Measurements from ENCODE around the gene NRIP1.
"Not testable (repeated sequence)": the region's sequence is repeated elsewhere in the genome, so short reads cannot be mapped to it uniquely, and the experiment has no call there.

Gene NRIP1

DNA sequence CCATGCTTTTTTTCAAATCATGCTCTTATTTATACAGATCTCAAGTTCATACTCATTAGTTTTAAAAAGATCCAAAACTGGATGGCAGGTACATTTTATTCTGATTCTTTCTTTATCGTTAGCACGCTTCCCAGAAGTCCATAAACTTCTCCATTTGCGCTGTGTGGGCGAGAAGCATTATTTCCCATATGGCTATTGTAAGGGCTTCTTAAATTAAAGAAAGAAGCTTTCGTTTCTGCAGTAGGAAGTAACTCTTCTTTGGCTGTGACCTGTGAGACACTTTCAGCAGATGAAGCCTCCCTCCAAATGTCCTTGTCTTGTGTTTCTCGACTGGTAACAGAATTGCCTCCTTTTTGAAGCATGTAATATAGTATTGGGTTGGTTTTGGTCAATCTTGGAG, 100.2 kb downstream of the NRIP1 start:
- no peak for DNase-seq

DNA sequence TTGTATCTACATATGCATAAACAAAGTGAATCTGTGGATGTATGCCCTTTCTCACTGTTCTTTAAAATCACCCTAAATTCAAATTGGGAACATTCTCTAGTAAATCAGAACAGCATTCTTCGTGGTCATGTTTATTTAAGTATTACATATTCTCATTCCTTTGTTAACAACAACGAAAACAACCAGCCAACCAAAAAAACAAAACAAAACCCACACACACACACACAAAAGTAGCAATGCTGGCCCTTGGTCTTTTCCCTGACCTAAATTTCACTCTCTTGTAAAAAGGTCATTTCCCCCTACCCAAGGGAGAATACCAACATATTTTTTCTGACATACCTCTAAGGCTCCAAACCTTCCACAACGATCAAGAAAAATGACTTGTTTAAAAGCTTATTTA, 102.6 kb downstream of the NRIP1 start:
- DNase-seq = no peak

DNA sequence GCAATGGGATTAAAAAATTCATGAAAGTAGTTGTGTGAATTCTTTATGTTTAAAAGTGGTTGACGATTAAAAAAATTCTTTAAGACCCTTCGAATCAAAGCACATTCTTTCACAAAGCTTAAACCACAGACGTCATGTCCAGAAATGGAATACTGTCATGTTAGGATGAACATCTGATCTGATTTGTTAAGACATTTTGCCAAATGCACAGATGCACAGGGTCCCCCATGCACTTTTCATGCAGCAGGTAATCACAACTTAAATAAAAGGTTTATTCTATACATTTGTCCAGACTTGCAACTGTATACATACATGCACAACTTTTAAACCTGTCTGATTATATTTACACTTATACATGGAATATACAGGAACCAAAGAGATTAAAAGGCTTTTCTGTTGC, 103.3 kb downstream of the NRIP1 start:
- DNase-seq = no peak

DNA sequence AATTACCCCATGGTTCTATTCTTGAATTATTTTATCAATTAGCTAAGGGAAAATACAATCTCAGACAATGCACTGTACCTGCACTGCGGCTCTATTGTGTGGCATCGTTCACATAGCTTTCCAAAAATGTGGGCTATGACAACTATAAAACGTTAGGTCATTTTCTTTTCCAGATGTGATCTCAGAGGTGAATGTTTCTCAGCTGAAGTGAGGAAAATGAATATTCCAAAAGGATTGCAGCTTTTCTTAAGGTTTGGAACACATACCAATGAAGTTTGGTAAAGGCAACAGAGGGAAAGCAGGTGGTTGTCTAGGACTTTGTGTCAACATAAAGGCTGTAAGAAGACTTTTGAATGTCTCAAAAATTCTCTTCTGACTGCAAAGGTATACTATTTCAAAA, 105.5 kb downstream of the NRIP1 start:
- DNase-seq = no peak

DNA sequence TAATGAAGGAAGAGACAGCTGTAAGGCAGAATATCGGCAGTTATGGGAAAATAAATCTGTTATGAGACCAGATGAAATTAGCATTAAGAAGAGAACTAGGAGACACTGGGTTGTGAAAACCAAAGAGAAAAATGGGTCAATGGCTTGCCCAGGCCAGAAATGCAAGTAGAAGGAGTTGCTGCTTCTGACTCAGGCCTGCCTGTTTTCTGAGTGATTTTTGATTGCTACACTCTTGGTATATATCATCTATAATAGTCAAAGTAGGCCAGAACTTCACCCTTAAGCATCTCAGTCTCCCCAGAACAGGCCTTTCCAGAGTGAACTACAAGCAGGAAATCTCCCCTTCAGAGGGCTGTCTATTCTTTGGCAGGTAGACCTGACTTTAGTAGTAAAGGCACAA, 107.0 kb downstream of the NRIP1 start:
- DNase-seq = no peak

DNA sequence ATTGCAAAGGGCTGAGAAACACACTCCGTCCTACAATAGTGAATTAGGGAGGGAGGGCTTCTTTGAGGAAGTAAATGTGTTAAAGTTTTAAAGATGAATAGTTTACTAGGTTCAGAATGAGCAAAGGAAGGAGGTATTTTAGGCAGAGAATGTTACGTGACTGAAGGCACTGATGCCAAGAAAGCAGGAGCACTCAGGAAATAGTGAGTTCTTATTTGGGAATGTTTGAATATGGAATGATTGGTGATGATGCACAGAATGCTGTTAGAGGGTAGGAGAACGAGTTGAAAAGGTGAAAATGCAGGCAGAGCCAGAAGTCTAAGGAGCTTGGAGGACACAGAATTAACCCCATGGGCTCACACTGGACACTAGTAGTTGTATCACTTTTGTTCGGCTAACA, 108.0 kb downstream of the NRIP1 start:
- no peak for DNase-seq

DNA sequence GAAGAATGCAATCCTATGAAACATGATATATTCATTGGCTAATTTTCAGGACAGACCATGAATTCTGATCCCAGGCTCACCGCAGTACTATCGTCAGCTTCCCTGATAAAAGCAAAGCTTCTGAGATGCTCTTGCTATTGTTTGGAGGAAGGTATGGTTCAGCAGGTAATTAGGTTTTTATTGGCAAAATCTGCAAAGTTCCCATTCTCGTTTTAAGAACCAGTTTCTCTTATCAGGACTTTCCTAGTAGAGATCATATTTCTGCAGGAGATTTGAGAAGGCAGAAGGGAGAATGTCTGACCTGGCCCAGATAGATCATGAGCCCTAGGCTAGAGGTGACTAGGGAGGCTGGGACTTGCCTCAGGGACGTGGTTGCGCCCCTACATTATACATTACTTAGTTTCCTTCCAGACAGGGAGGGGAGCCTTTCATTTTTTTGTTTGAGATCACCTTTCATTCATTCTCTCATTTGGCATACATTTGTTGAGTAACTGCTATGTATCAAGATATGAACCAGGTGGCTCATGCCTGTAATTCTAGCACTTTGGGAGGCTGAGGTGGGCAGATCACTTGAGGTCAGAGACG, 108.8 kb downstream of the NRIP1 start:
- no peak for DNase-seq

DNA sequence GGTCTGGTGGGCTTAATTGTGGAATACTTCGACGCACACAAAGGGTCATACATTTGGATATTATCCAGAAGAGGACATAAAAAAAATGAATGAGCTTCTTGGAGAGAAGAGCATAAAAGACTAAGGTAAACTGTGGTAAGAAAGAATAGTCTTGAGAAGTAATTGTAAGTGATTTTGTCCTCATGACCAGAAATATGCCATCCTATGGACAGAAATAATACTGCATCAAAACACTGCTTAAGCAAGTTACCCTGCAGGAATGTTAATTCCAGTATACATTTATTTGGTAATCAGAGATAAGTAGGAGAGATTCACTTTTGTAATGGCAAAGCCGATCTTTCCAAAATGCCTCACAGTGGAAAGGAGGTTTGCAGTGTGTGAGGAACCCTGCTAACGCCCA, 111.9 kb downstream of the NRIP1 start:
- DNase-seq = no peak

DNA sequence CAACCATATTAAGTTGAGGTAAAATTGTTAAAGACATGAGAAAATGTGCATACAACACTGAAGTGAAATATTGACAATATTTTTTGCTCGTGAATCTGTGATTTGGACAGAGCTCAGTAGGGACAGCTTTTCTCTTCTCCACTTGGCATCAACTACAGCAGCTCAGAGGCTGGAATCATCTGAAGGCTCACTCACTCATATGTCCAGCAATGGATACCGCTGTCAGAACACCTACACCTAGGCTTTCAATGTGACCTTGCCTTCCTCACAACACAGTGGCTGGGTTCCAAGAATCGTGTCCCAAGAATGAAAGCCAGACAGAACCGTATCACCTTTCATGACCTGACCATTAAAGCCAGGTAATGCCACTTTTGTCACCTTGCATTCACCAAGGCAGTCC, 115.2 kb downstream of the NRIP1 start:
- DNase-seq = no peak

DNA sequence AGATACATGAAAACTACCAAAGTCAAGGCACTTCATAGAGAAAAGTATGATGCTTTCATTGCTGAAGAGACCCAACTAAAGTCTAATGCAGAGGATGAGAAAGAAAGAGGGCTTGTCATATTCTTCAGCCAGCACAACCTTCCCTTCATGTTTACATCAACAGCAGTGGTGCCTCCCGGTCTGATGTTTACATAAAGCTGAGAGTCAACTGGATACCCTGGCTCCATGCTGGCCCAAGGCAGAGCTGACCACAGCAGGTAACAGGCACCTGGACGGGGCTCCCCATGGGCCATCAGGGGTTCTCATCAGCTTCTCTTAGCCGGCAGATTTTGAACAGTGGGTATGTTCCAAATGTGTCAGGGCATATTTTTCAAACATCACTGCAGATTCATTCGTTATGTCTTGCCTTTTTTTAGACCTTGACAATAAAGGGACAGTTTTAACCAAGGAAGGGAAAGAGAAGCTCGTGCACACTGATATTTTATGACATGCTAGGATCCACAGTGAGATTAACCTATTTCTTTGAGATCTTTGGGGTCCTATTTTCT, 117.1 kb downstream of the NRIP1 start:
- DNase-seq = no peak

DNA sequence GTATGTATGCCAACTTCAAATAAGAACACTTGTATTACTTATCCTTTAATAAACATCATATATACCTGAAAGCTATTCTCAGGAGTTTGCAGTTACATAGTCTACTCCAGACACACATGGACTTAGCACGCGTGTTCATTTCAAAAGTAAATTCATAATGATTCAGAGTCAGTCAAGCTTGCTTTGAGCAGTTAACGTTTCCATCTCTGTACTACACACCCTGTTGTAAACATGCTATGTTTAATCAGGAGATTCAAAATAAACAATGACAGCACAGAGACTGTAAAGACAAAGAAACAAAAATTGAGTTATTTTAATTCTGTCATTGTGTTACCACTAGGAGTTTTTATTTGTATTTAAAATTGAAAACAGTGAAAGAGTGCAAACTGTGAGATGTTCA, 119.6 kb downstream of the NRIP1 start:
- no peak for DNase-seq

DNA sequence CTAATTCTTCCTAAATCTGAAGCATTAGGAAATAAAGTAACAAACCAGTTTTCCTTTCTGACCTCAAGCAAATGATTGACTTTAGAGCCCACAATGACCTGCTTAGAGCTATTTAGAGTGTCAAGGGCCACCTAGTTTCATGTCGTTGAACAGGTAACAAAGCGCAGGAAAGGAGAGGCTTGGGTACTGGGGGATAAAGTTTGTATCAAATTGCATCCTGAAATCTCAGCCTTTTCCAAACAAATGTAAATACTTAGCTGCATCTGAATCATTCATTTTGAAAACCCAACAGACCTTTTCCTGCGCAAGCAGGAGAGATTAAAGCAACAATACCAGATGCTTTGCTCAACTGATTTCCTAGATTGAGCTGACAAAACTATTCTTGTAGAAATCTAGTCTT, 121.2 kb downstream of the NRIP1 start:
- no peak for DNase-seq

DNA sequence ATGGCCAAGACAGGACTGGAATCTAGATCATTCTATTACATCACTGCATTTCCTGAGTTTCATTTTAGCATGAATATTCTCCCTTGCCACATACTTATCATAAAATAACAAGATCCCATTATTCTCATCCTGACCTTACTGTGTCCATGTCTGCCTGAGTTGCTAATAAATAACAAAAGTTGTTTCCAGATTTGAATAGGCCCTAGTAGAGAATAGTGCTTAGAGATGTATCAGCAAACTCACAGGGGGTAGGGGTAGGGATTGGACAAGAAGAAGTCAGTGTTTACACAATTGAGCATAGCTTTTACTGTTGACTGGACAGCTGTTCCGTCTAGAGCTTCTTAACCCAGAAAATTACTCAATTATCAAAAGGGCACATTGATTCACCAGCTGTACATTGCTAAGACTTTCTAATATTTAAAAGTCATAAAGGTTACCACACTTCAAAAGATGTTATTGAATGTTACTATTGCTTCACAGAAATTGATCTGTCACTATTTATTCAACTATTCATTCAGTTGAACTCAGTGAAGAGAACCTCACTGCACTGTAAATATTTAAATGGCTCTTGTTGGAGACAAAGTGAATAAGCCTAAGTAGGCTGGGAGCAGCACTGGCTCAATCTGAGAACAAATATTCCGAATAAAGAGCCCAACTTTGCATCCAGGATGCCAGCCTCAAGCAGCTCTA, 121.9 kb downstream of the NRIP1 start:
- DNase-seq = no peak

DNA sequence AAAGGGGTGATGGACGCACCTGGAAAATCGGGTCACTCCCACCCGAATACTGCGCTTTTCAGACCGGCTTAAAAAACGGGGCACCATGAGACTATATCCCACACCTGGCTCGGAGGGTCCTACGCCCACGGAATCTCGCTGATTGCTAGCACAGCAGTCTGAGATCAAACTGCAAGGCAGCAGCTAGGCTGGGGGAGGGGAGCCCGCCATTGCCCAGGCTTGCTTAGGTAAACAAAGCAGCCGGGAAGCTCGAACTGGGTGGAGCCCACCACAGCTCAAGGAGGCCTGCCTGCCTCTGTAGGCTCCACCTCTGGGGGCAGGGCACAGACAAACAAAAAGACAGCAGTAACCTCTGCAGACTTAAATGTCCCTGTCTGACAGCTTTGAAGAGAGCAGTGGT, 137.5 kb downstream of the NRIP1 start:
- not testable (repeated sequence) for DNase-seq

DNA sequence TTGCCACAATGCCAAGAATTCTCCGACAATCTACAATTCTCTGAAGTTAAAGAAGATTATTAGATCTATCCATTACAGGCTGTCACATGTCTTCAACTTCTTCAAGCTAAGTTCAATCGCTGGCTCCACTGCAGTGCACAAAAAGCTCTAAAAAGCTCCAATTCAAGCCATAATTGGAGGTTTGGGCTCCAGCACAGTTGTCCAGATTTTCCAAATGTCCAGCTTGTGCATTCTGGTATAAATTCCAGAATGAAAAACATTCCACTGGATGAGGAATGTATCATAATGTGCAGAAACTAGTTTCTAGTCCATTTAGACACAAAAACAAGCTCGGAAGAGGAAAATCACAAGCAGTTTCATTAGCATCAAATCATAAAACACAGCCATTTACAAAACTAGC, 138.6 kb downstream of the NRIP1 start:
- no peak for DNase-seq

DNA sequence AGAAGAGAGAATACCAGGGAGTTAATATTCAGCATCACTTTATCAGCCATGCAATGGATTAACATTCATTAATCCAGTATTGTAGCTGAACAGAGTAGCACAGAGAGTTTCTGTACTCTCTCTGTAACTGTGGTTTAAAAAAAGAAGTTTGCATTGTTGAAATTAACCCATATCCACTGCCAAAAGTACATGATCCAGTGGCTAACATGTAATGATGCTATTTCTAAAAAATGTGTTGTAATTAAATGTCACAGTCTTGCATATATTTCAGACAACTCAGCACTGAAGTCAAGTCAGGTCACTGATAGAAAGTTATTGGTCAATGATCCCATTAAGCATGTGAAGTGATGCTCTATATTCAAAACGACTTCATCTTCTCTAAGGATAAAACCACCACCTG, 141.3 kb downstream of the NRIP1 start:
- DNase-seq = no peak

DNA sequence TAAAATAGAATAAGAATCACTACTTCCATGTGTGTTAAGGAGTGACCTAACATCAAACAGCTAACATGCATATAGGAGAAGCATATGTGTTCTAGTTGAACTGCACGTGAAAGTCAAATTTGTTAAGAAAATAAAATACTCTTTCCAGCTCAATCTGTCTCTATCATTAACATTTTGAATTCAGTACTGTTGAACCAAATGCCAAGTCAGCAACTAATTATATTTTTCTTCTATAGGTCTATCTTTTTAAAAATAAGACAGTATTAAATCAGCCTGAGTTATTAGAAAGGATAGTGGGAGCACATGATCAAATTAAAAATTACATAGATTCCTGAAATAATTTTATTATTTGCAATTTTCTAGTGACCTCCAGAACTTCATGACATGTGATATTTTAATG, 141.8 kb downstream of the NRIP1 start:
- DNase-seq = no peak

DNA sequence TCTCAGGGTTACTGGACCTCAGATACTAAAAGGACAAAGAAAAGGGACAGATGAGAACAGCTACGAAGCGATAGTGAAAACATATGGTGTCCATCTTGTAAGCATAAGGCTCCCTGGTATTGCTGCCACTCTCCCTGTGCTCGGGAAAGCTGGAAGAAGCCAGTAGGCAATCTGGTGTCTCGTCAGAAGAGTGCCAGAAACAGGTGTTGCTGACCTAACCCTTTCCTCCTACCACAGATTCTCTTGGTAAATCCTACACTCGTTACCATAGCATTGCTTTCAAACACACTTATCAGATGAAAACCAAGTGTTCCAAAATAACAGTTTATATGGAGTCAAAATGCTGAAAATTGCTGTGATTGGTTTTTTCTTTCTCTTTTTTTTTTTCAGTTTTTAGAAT, 146.3 kb downstream of the NRIP1 start:
- DNase-seq = no peak

DNA sequence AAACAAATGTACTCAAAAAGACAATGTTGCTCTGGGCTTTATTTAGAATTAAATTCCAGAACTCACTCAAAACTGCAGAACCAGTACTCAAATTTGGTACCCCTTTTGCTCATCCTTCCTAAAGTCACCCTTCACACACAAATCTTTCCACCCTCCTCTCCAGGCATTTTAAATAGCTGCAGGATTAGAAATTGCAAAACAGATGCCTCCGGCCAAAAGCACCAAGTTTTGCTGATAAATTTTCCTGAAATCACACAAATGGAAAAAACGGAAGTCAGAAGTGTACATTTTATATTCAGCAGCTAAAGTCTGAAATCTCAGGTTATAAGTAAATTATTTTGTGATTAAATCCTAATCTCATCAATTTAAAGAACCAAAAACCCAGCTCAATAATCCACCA, 147.0 kb downstream of the NRIP1 start:
- no peak for DNase-seq

DNA sequence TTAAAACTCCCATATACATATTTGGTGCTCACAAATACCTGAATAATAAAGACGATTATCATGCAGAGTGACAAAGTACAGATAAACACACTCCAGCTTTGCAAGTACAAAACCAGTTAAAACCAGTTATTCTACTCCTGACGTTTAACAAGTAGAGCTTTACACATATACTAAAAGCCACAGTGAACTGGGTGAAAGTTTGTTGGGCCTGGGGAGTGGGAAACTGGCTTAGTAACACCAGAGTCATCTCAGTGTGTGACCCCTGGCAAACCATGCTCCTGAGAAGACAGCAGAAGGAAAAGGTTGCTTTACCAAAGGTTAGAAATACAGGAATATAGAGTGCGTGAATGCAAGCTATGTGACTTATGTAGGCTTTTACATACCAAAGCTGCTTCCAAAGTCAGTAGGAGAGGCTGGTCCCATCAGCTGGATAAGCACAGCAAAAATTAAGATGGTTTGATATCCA, 148.1 kb downstream of the NRIP1 start:
- no peak for DNase-seq

DNA sequence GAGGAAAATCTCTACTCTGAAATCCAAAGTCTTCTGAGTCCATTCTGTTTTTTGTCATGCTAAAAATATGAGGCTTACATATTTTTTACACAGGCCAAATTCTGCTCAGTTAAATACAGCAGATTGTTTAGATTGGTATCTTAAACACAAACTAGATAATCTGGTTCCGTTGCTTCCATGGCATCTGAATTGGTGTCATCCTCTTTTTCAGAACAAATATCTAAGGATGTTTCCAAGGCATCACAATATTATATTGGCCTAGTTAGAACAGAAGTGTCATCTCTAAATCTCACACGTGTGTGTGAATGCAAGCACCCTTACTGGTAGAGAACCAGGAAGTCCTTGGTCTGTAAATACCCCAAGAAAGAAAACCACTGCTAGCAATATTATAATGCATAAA, 151.2 kb downstream of the NRIP1 start:
- no peak for DNase-seq

DNA sequence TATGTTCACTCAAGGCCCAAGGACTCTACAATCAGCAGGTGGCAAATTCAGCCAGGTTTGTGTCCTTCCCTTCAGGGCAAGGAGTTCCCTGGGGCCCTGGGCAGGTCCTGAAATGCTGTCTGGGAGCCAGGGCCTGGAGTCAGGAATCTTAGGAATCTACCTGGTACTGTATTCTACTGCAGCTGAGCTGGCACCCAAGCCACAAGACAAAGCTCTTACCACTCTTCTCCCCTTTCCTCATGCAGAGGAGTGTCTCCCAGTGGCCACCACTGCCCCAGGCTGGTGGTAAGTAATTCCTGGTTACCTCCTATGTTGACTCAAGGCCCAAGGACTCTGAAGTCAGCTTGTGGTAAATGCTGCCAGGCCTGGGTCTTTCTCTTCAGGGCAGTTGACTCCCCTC, 153.4 kb downstream of the NRIP1 start:
- DNase-seq = no peak

Data from activated naive CD4-positive, alpha-beta T cell treated with Interleukin-2 at 50 U/mL for 16 hours (primary cell).